ENCODE results near the gene FIZ1. TPM values are rescaled to one million over a fixed set of nuclear protein-coding genes. Genes with fewer than 3 reads are reported as not detected.
"Not testable (repeated sequence)": the region's sequence is repeated elsewhere in the genome, so short reads cannot be mapped to it uniquely, and the experiment has no call there.

The FIZ1 gene
- total RNA-seq, 1 donor from 2014 or later = 13.0 TPM

GRCh38 chr19:55584871-55585270, 14.4 kb downstream of the FIZ1 start:
- ATAC-seq (ENCODE audit: poor library complexity) (no peak), DNase-seq (peak; percentile 40)
- intact Hi-C loops (cut with DNase I) = no loop called here

GRCh38 chr19:55583897-55584296, 15.4 kb downstream of the FIZ1 start:
- ATAC-seq (ENCODE audit: poor library complexity); intact Hi-C loops (cut with DNase I): not testable (repeated sequence)
- DNase-seq = peak; percentile 9

- ATAC-seq (ENCODE audit: poor library complexity); intact Hi-C loops (cut with DNase I): not testable (repeated sequence)
- peak; percentile 4 for DNase-seq
These were observed 17.0 kb downstream of the FIZ1 start for GRCh38 chr19:55582284-55582683.

GRCh38 chr19:55581823-55582223, 17.5 kb downstream of the FIZ1 start:
- no peak for DNase-seq
- intact Hi-C loops (cut with DNase I) = no loop called here
- no peak for ATAC-seq (ENCODE audit: poor library complexity)

GRCh38 chr19:55581145-55581822, 18.0 kb downstream of the FIZ1 start:
- peak; percentile 13 for DNase-seq
- ATAC-seq (ENCODE audit: poor library complexity) = no peak
- intact Hi-C loops (cut with DNase I) = no loop called here

GRCh38 chr19:55580628-55581144, 18.6 kb downstream of the FIZ1 start, which contains the start of gene ZNF579:
TSS of gene ZNF579 (minus strand) at chr19:55580848. CDS start at chr19:55579639, 1,209 bp downstream.
- intact Hi-C loops (cut with DNase I) = no loop called here
- peak; percentile 91 for ATAC-seq (ENCODE audit: poor library complexity)
- DNase-seq = peak; percentile 92

- intact Hi-C loops (cut with DNase I) = no loop called here
- DNase-seq = peak; percentile 44
- peak; percentile 65 for ATAC-seq (ENCODE audit: poor library complexity)
These were observed 19.3 kb downstream of the FIZ1 start for GRCh38 chr19:55579766-55580621.

GRCh38 chr19:55578761-55579747, 20.3 kb downstream of the FIZ1 start:
- DNase-seq = peak; percentile 39
- intact Hi-C loops (cut with DNase I) = no loop called here
- no peak for ATAC-seq (ENCODE audit: poor library complexity)

- DNase-seq (no peak), ATAC-seq (ENCODE audit: poor library complexity) (no peak)
- intact Hi-C loops (cut with DNase I) = no loop called here
These were observed 21.1 kb downstream of the FIZ1 start for GRCh38 chr19:55578031-55578760.

- no peak for ATAC-seq (ENCODE audit: poor library complexity)
- DNase-seq = no peak
- intact Hi-C loops (cut with DNase I) = no loop called here
These were observed 22.6 kb downstream of the FIZ1 start for GRCh38 chr19:55576746-55577145.

- intact Hi-C loops (cut with DNase I); ATAC-seq (ENCODE audit: poor library complexity); DNase-seq: not testable (repeated sequence)
These were observed 25.4 kb downstream of the FIZ1 start for GRCh38 chr19:55573929-55574328.

- DNase-seq; ATAC-seq (ENCODE audit: poor library complexity); intact Hi-C loops (cut with DNase I): not testable (repeated sequence)
These were observed 29.8 kb downstream of the FIZ1 start for GRCh38 chr19:55569477-55569876.

- ATAC-seq (ENCODE audit: poor library complexity) (no peak), DNase-seq (no peak)
- intact Hi-C loops (cut with DNase I) = no loop called here
These were observed 31.5 kb downstream of the FIZ1 start for GRCh38 chr19:55567708-55568328.

GRCh38 chr19:55566823-55567222, 32.5 kb downstream of the FIZ1 start:
- intact Hi-C loops (cut with DNase I) = no loop called here
- DNase-seq (no peak), ATAC-seq (ENCODE audit: poor library complexity) (no peak)

GRCh38 chr19:55563261-55563690, 36.0 kb downstream of the FIZ1 start:
- DNase-seq (peak; percentile 82), ATAC-seq (ENCODE audit: poor library complexity) (peak; percentile 89)
- intact Hi-C loops (cut with DNase I) = no loop called here

- no peak for ATAC-seq (ENCODE audit: poor library complexity)
- intact Hi-C loops (cut with DNase I) = no loop called here
- DNase-seq = no peak
These were observed 39.6 kb downstream of the FIZ1 start for GRCh38 chr19:55559684-55560083.

- intact Hi-C loops (cut with DNase I) = no loop called here
- no peak for ATAC-seq (ENCODE audit: poor library complexity)
- no peak for DNase-seq
These were observed 44.6 kb downstream of the FIZ1 start for GRCh38 chr19:55554741-55555152.
